CD4-positive, alpha-beta T cell treated with Interleukin-15 for 1 hour (primary cell): ENCODE measurements around the gene KRT26.
"Not testable (repeated sequence)": the region's sequence is repeated elsewhere in the genome, so short reads cannot be mapped to it uniquely, and the experiment has no call there.

Experiments
- DNase-seq: peaks from one replicate; pipeline ENCODE4 v3.0.0-alpha.2; 2020

Gene KRT26

GRCh38 chr17:40772101-40772500 lies at the start of gene KRT26:
Gene KRT26, minus strand, starts transcription at chr17:40772201. Its CDS starts 88 bp downstream, at chr17:40772113.
- no peak for DNase-seq

- DNase-seq = no peak
Measured at GRCh38 chr17:40821536-40821935, 49.5 kb upstream of the KRT26 start.

DNA sequence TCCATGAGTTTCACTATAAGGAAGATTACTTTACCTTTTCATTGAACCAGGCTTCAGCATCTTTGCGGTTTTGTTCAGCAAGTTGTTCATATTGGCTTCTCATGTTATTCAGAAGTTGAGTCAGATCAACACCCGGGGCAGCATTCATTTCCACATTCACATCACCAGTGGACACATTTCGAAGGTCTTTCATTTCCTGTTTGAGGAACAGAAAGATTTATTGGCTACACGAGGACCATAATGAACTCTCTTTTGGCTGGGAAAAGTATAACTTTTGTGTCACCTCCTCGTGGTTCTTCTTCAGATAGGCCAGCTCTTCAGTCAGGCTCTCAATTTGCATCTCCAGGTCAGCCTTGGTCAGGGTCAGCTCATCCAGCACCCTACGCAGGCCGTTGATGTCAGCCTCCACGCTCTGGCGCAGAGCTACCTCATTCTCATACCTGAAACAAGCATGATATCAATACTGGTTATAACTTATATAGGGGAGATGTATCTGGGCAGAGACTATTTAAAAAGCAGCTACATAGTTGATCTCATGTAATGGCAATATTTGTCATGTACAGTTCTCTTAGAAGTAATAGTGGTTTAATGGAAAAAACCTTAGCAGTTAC lies 48.3 kb upstream of the KRT26 start:
- no peak for DNase-seq

- DNase-seq = no peak
Measured at GRCh38 chr17:40819528-40820125, 47.6 kb upstream of the KRT26 start.

DNA sequence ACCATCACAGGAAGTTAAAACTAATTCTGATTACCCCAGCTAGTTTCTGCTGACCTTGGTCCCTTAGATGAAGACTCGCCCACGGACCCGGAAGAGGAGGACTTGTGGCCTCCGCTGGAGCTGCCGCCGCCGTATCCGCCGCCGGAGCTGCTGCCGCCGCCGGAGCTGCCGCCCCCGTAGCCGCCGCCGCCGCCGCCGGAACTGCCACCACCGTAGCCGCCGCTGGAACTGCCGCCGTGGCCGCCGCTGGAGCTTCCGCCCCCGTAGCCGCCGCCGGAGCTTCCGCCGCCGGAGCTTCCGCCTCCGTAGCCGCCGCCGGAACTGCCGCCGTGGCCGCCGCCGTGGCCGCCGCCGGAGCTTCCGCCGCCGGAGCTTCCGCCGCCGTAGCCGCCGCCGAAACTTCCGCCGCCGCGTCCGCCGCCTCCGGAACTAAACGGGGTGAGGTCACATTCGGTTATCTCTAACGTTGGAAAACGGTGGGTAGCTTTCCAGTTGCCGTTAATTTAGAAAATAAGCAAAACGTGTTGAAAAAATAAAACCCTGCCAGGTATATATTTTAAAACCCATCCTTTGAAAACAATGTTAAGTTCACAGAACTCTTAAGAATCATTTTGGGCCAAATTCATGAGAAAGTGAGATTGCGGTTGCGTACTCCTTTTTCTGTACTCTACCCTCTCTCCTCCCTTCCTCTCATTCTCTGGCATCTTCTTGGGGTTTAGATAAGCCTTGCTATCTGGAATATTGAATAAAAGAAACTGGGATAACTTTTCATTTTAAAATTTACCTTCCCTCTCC lies 46.9 kb upstream of the KRT26 start:
- peak; percentile 87 for DNase-seq

- no peak for DNase-seq
Measured at GRCh38 chr17:40818343-40818732, 46.3 kb upstream of the KRT26 start.

DNA sequence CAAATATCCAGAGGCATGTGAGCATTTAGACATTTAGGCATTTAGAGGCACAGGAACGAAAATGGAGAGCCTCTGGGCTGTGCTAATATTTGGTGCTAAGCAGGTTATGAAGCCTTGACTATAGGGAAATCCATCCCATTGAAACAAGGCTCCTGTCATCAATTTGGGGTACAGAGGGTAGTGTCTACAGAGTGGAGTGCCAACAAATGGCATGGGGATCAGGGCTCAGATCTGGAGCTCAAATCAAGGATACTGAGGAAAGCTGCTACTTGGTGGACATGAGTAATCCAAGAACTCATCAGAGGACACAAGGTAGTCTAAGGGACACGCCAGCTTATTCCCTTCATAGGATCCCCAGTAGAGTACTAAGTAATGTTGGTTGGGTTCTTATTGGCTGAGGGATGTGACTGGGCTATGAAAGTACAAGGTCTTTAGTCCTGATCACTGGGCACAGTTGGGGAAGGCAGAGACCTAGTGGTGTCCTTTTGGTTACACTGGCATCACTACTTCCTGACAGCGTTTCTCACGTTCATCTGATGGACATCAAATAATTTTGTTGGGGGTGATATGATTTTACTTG lies 45.2 kb upstream of the KRT26 start:
- no peak for DNase-seq

DNA sequence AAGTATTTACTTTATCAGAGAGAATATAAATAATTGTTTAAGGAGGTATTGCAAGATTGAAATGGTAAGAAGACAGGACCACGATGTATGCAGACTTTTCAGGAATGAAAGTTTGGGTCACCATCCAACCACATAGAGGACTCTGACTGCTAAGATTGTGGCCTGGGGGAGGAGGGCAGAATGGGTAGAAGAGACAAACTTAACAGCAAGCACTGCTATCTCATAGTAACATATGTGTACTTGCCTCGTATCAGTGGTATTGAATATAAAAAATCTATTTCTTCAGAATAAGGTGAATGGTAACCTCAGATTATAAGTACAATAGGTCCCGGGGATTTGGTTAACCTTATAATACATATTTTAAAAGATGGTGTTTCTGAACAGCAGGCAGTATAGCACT lies 44.6 kb upstream of the KRT26 start:
- no peak for DNase-seq

- DNase-seq = no peak
Measured at GRCh38 chr17:40815381-40815780, 43.4 kb upstream of the KRT26 start.

DNA sequence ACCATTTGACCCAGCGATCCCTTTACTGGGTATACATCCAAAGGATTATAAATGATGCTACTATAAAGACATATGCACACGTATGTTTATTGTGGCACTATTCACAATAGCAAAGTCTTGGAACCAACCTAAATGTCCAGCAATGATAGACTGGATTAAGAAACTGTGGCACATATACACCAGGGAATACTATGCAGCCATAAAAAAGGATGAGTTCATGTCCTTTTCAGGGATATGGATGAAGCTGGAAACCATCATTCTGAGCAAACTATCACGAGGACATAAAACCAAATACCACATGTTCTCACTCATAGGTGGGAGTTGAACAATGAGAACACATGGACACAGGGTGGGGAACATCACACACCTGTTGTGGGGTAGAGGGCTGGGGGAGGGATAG lies 42.7 kb upstream of the KRT26 start:
- not testable (repeated sequence) for DNase-seq

GRCh38 chr17:40813804-40814203 lies 41.8 kb upstream of the KRT26 start:
- no peak for DNase-seq

- DNase-seq = no peak
Measured at GRCh38 chr17:40812639-40813038, 40.6 kb upstream of the KRT26 start.

GRCh38 chr17:40810494-40810893 lies 38.5 kb upstream of the KRT26 start:
- DNase-seq = no peak

- no peak for DNase-seq
Measured at GRCh38 chr17:40809721-40810421, 37.9 kb upstream of the KRT26 start.

DNA sequence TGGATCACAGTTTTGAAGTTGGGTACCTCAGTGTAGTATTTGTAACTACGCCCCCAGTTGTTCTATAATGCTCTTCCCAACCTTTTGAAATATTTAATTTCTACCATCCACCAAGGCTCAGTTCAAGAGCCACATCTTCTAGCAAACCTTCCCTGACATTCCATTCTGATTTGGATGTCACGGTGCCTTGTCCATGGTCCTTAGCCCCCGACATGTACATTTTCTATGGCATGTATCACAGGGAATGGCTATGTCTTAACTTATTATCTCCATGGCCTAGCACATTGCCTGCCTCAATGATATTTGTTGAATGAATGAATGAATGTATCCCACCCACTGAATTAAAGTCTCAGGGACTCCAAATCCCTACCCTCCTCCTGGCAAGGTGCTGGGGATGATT lies 34.1 kb upstream of the KRT26 start:
- DNase-seq = no peak

- peak; percentile 65 for DNase-seq
Measured at GRCh38 chr17:40803617-40804082, 31.6 kb upstream of the KRT26 start.

DNA sequence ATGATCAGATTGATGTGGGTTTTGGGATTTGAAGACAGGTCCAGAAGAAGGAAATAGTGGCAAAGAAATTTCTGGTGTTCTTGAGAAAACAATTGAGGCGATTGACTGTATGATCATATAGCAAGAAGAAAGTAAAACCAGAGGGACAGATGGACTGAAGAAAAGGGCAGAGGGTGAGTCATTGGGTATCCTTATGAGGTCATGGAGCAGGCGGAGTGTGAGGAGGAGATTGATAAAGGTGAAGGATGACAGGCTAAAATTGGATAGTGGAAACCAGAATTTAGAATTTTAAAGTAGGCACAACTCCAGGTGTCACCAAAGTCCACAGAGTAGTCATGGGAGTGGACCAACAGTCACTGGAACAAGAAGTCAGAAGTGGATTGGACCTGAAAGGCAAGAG lies 29.2 kb upstream of the KRT26 start:
- DNase-seq = no peak

- DNase-seq = no peak
Measured at GRCh38 chr17:40800381-40800780, 28.4 kb upstream of the KRT26 start.

DNA sequence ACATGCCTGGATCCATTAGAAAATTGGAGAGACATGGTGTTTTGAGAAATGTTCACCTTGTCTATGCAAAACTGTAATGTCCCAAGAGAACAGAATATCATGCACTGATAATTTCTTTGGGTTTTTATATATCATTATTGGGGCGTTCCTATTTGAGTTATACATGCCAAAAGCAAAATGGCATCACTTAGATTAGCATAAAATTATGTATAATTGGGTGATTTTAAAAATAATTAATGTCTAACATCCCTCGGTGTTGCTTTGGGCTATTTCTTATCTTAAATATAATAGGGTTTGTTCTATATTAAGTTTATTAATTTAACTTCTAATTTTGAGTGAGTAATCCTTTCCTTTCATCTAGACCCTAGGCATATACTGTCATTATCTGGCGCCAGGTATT lies 27.9 kb upstream of the KRT26 start, which contains the start of gene KRT28:
TSS of gene KRT28 (minus strand) at position 101 of the 400 bp plus-strand sequence. CDS start at position 35, 66 bp downstream.
- DNase-seq = no peak

DNA sequence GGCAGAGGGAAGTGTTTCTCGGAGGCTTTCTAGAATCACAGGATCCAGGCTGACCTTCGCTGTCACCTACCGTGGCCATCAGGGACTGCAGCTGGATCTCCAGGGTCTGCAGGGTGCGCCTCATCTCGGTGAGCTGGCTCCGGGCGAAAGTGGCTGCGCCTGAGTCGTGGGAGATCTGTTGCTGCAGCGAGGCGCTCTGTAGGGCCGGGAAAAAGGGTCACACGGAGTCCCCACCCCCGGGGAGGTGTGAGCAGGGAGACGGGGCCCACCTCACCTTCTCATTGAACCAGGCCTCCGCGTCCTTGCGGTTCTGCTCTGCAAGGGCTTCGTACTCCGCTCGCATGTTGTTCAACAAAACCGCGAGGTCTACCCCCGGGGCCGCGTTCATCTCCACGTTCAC lies 24.8 kb upstream of the KRT26 start:
- DNase-seq = no peak

DNA sequence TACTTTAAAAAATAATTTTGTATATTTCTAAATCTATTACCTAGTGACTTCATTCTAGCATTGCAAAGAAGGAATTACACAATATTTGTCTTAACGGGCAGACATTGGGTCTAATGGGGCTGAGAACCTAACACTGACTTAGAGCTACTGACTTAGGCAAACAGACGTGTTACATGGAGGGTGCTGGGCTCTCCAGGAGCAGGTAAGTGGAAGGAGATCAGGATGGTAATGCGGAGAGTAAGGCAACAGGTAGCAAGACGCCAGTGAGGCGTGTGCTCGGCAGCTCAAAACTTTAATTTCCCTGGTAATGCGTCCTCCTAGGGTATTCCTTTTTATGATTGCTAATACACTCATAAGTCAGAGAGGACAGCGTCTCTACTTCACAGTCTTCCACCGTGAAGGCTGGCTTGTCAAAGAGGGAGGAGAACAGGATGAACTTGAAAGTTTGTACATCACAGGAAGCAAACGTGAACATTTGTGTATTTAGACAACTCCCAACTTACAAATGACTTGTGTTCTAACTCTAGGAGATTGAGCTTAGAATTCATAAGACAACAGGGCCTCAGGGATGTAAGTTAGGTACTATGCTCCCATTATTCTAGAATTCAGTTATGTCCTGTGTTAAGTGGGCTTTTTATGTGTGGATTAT lies 23.1 kb upstream of the KRT26 start:
- DNase-seq = no peak

DNA sequence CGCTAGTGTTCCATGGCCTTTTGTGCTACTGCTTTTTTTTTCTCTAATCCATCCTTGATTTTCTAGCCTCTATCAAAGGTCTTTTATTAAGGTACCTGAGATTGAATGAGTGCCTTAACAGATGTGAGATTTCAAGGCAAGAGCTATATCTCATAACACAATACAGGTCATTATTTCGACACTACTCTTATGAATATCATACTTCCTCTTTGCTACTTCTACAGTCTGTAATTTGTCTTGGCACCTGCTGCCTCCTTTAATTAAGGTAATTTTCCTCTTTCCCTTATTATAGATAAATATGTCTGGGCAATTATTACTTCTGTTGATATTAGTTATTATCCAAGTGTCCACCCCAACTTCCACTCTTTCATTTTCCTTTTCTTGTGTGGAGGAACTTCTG lies 22.5 kb upstream of the KRT26 start:
- no peak for DNase-seq
